H1 (cell line): Measurements from ENCODE around the gene ILDR2. TPM values are rescaled to one million over a fixed set of nuclear protein-coding genes. Genes with fewer than 3 reads are reported as not detected.
A peak's percentile ranks its signal among the peaks of the same experiment; 100 is the strongest.

ENCODE experiments used
- CTCF ChIA-PET: fragments of 300-600 bp; sonication (Branson Sonifier 250); formaldehyde crosslinking; loops from one replicate; lab custom pipeline; 2021; ENCODE audit not compliant: partially characterized antibody; lab: Charles Lee
- POLR2A ChIA-PET: fragments of 300-600 bp; sonication (Branson Sonifier 250); formaldehyde crosslinking; loops from one replicate; lab custom pipeline; 2021; ENCODE audit warnings: inconsistent platforms; ENCODE audit not compliant: partially characterized antibody; lab: Charles Lee
- DNase-seq, 2 experiments: peaks; one replicate each; pipeline versions ENCODE4 v3.0.0 to v3.0.0-alpha.2; 2010 to 2022; ENCODE audit warnings: low spot score in 2 of 2, low read depth in 1 of 2, mixed read lengths in 1 of 2
- FAIRE-seq: peaks from 2 replicates; lab custom pipeline; 2011; peaks lifted over from hg19 to GRCh38; lab: Jason Lieb, UNC
- H2AFZ ChIP-seq: 2 replicates; pipeline ENCODE4 v1.8.1; 2012; ENCODE audit warnings: low read length, inconsistent platforms
- H2AK5ac ChIP-seq: 2 replicates; pipeline ENCODE4 v1.6.1; 2013; ENCODE audit warnings: low read depth, low read length
- H2BK120ac ChIP-seq: replicated peaks from 2 replicates; pipeline ENCODE3; 2013; ENCODE audit warnings: low read depth, low read length, inconsistent platforms
- H2BK12ac ChIP-seq: 2 replicates; pipeline ENCODE4 v1.6.1; 2013; ENCODE audit warnings: low read depth, low read length
- H2BK15ac ChIP-seq: 2 replicates; pipeline ENCODE4 v1.6.1; 2013; ENCODE audit warnings: low read length
- H2BK20ac ChIP-seq: 2 replicates; pipeline ENCODE4 v1.6.1; 2013; ENCODE audit warnings: low read length
- H2BK5ac ChIP-seq: 2 replicates; pipeline ENCODE4 v1.6.1; 2013; ENCODE audit warnings: low read depth, low read length
- H3K14ac ChIP-seq: 2 replicates; pipeline ENCODE4 v1.6.1; 2013; ENCODE audit warnings: inconsistent platforms; ENCODE audit not compliant: insufficient read length
- H3K18ac ChIP-seq: 2 replicates; pipeline ENCODE4 v1.6.1; 2013; ENCODE audit warnings: low read length; ENCODE audit errors: extremely low read depth
- H3K23ac ChIP-seq: 2 replicates; pipeline ENCODE4 v1.6.1; 2013; ENCODE audit warnings: inconsistent platforms; ENCODE audit not compliant: insufficient read length
- H3K23me2 ChIP-seq: 2 replicates; pipeline ENCODE4 v1.6.1; 2013; ENCODE audit warnings: low read depth, low read length
- H3K27ac ChIP-seq: 2 replicates; pipeline ENCODE4 v1.6.1; 2011; ENCODE audit warnings: low read depth, low read length, inconsistent platforms
- H3K27me3 ChIP-seq, 4 experiments: replicated peaks in 1 of 4; 1 replicate in 1 of 4; 2 replicates in 3 of 4; pipeline versions ENCODE4 v1.6.1 to v1.8.1; 2011 to 2013; ENCODE audit warnings: low read length in 3 of 4, mild to moderate bottlenecking in 3 of 4, inconsistent platforms in 2 of 4, mixed read lengths in 2 of 4, moderate library complexity in 1 of 4; ENCODE audit not compliant: control insufficient read depth in 3 of 4, insufficient read depth in 3 of 4; ENCODE audit errors: extremely low read depth in 1 of 4
- H3K36me3 ChIP-seq, 4 experiments: 2 replicates each; pipeline versions ENCODE4 v1.6.1 to v1.8.1; 2011 to 2013; ENCODE audit warnings: mild to moderate bottlenecking in 4 of 4, low read length in 3 of 4, moderate library complexity in 2 of 4, control low read depth in 1 of 4, inconsistent platforms in 1 of 4; ENCODE audit not compliant: insufficient read depth in 4 of 4, control insufficient read depth in 2 of 4
- H3K4ac ChIP-seq: replicated peaks from 2 replicates; pipeline ENCODE3; 2013; ENCODE audit warnings: low read length, low read depth, mixed read lengths, inconsistent platforms; ENCODE audit not compliant: insufficient read length
- H3K4me1 ChIP-seq, 4 experiments: replicated peaks in 1 of 4; 1 replicate in 1 of 4; 2 replicates in 3 of 4; pipeline versions ENCODE4 v1.6.1 to v1.8.1; 2011 to 2013; ENCODE audit warnings: low read length in 3 of 4, inconsistent platforms in 2 of 4, mixed read lengths in 1 of 4; ENCODE audit not compliant: insufficient read depth in 4 of 4, control insufficient read depth in 3 of 4
- H3K4me2 ChIP-seq, 2 experiments: 2 replicates each; pipeline versions ENCODE4 v1.6.1 to v1.8.1; 2011 to 2013; ENCODE audit warnings: low read depth in 2 of 2, low read length in 2 of 2, control low read depth in 1 of 2, inconsistent platforms in 1 of 2, mild to moderate bottlenecking in 1 of 2; ENCODE audit not compliant: insufficient read depth in 1 of 2
- H3K4me3 ChIP-seq, 4 experiments: fragments of 200-600, 300-600 bp in 1 of 4; sonication (generic), shearing (Covaris generic), sonication (Bioruptor Twin) in 1 of 4; 2 replicates each; pipeline versions ENCODE4 v1.5.1 to v1.8.1; 2011 to 2016; ENCODE audit warnings: low read length in 4 of 4, low read depth in 3 of 4, control low read depth in 2 of 4, inconsistent platforms in 2 of 4, mild to moderate bottlenecking in 2 of 4, mixed read lengths in 1 of 4, moderate library complexity in 1 of 4; ENCODE audit not compliant: insufficient read depth in 2 of 4; ENCODE audit errors: extremely low read depth in 1 of 4
- H3K56ac ChIP-seq: replicated peaks from 2 replicates; pipeline ENCODE3; 2013; ENCODE audit warnings: low read depth, mild to moderate bottlenecking, mixed read lengths, low read length, inconsistent platforms; ENCODE audit not compliant: insufficient read length
- H3K79me1 ChIP-seq: 2 replicates; pipeline ENCODE4 v1.6.1; 2013; ENCODE audit warnings: low read depth, low read length, control low read depth
- H3K79me2 ChIP-seq, 2 experiments: 2 replicates each; pipeline versions ENCODE4 v1.6.1 to v1.8.1; 2012 to 2013; ENCODE audit warnings: low read length in 2 of 2, mild to moderate bottlenecking in 2 of 2, inconsistent platforms in 1 of 2; ENCODE audit not compliant: insufficient read depth in 2 of 2, control insufficient read depth in 1 of 2
- H3K9ac ChIP-seq, 4 experiments: replicated peaks in 1 of 4; 1 replicate in 1 of 4; 2 replicates in 3 of 4; pipeline versions ENCODE4 v1.6.1 to v1.8.1; 2011 to 2013; ENCODE audit warnings: low read depth in 3 of 4, low read length in 3 of 4, control low read depth in 2 of 4, mild to moderate bottlenecking in 2 of 4, moderate library complexity in 2 of 4, inconsistent platforms in 1 of 4; ENCODE audit errors: extremely low read depth in 1 of 4
- H3K9me3 ChIP-seq, 2 experiments: 2 replicates each; pipeline versions ENCODE4 v1.6.1 to v1.8.1; 2012 to 2013; ENCODE audit warnings: mild to moderate bottlenecking in 2 of 2, moderate library complexity in 2 of 2, control low read depth in 1 of 2, inconsistent platforms in 1 of 2, low read depth in 1 of 2, low read length in 1 of 2, mixed read lengths in 1 of 2; ENCODE audit not compliant: insufficient read depth in 2 of 2
- H4K20me1 ChIP-seq, 2 experiments: replicated peaks in 1 of 2; 2 replicates each; pipeline versions ENCODE3 to v1.8.1; 2011 to 2013; ENCODE audit warnings: inconsistent platforms in 2 of 2, low read length in 2 of 2, mild to moderate bottlenecking in 1 of 2; ENCODE audit not compliant: insufficient read depth in 2 of 2, control insufficient read depth in 1 of 2
- H4K5ac ChIP-seq: 2 replicates; pipeline ENCODE4 v1.6.1; 2013; ENCODE audit warnings: low read length, low read depth, mixed read lengths, inconsistent platforms; ENCODE audit not compliant: insufficient read length
- H4K8ac ChIP-seq: 2 replicates; pipeline ENCODE4 v1.8.0; 2013; ENCODE audit warnings: mild to moderate bottlenecking, moderate library complexity, low read length, inconsistent platforms; ENCODE audit not compliant: insufficient read depth; ENCODE audit errors: extremely low read depth
- H4K91ac ChIP-seq: replicated peaks from 2 replicates; pipeline ENCODE3; 2013; ENCODE audit warnings: low read length, mixed read lengths, inconsistent platforms; ENCODE audit not compliant: insufficient read length
- ATF3 ChIP-seq: IDR thresholded peaks from 2 replicates; pipeline ENCODE4 v1.6.1; 2011; ENCODE audit warnings: low read depth, mild to moderate bottlenecking, low read length; ENCODE audit not compliant: insufficient read depth
- EZH2 ChIP-seq: fragments of 200-600 bp; sonication (generic); IDR thresholded peaks from 2 replicates; pipeline ENCODE4 v1.7.1; 2012; ENCODE audit warnings: low read depth, mild to moderate bottlenecking, moderate library complexity, low read length, inconsistent platforms; ENCODE audit not compliant: severe bottlenecking
- RFX5 ChIP-seq: IDR thresholded peaks from 2 replicates; pipeline ENCODE4 v1.6.1; 2011; ENCODE audit warnings: low read depth, low read length, improper control_type of control experiment, borderline replicate concordance
- RNF2 ChIP-seq: fragments of 200-900, 300-1000 bp; sonication (generic); IDR thresholded peaks from 2 replicates; pipeline ENCODE4 v1.7.1; 2016; ENCODE audit warnings: borderline replicate concordance, low read depth, mild to moderate bottlenecking, antibody characterized with exemption, low read length; ENCODE audit not compliant: poor library complexity, severe bottlenecking; ENCODE audit errors: missing control alignments
- RXRA ChIP-seq: IDR thresholded peaks from 2 replicates; pipeline ENCODE4 v1.6.1; 2011; ENCODE audit warnings: low read depth, mild to moderate bottlenecking, low read length, moderate library complexity; ENCODE audit not compliant: insufficient read depth
- SIRT6 ChIP-seq: IDR thresholded peaks from one replicate; pipeline ENCODE4 v1.7.1; 2012; ENCODE audit warnings: low read length, inconsistent platforms
- WGBS, 2 experiments: shearing (Covaris generic) in 1 of 2; methylation state at CpG; one replicate each; pipeline versions ENCODE4 v1.1.6 to v1.1.7; 2013 to 2015; ENCODE audit warnings: low lambda C conversion rate in 2 of 2, mixed read lengths in 2 of 2, inconsistent platforms in 1 of 2, low coverage in 1 of 2, missing lambda C conversion rate in 1 of 2; ENCODE audit not compliant: insufficient replicate concordance in 2 of 2, insufficient coverage in 1 of 2, insufficient read length in 1 of 2; ENCODE audit errors: extremely low coverage in 1 of 2, missing lambda C conversion rate in 1 of 2; 5-methylcytosine and 5-hydroxymethylcytosine counted together
- long read RNA-seq, 2 experiments: library from RNA in 1 of 2; library from capped mRNA in 1 of 2; stranded (forward); transcript quantifications; one replicate each; pipeline ENCODE4 v2.0.0, GENCODE V29; 2021; ENCODE audit warnings: inconsistent platforms in 1 of 2
- polyA minus RNA-seq, 3 experiments: library from RNA; depleted of rRNA, polyadenylated mRNA; stranded (reverse); fragments of >200 nt; gene quantifications; 1 replicate in 2 of 3; 2 replicates in 1 of 3; pipeline ENCODE4 v1.2.3, GENCODE V29; 2011
- polyA plus RNA-seq, 7 experiments: library from polyadenylated mRNA; depleted of rRNA in 3 of 7; stranded (reverse) in 5 of 7; unstranded in 2 of 7; fragments of >200 nt in 5 of 7; fragments of 200-250 nt in 2 of 7; gene quantifications; 1 replicate in 5 of 7; 2 replicates in 1 of 7; 4 replicates in 1 of 7; pipeline versions ENCODE4 v1.2.1 to v1.2.3, GENCODE V29; 2011 to 2013; ENCODE audit warnings: missing spikeins in 2 of 7, mixed read lengths in 2 of 7
- total RNA-seq: library from RNA; stranded (reverse); fragmentation: NEBNext Ultra II Directional; extraction: Animal tissue kit (Norgen Biotek cat#: 25700); gene quantifications from 2 replicates; pipeline ENCODE4 v1.2.1, GENCODE V29; 2021

Gene ILDR2
- 0.86 and 1.5 TPM in 2 replicates for total RNA-seq
- 0.55 and 0.85 TPM in 2 replicates for polyA plus RNA-seq (2011; rRNA removed)
- polyA plus RNA-seq (2011; cell fraction: cytosol; rRNA removed), result 0.79 TPM
- polyA plus RNA-seq (2011; cell fraction: nucleus; rRNA removed), result 1.1 TPM
- 0.46 to 1.4 TPM (median 0.49 TPM) in 4 replicates for polyA plus RNA-seq (2012, experiment 1 of 2)
- 0.05 TPM for polyA plus RNA-seq (2012, experiment 2 of 2)
- 0.57 TPM for polyA plus RNA-seq (2013, experiment 1 of 2)
- polyA plus RNA-seq (2013, experiment 2 of 2), result 0.40 TPM
- polyA minus RNA-seq (2011; rRNA and poly(A)+ RNA removed), result 2.4 and 3.9 TPM in 2 replicates
- 0.29 TPM for polyA minus RNA-seq (2011; cell fraction: cytosol; rRNA and poly(A)+ RNA removed)
- polyA minus RNA-seq (2011; cell fraction: nucleus; rRNA and poly(A)+ RNA removed), result 3.4 TPM
- long read RNA-seq, experiment 1, result 0 reads
- long read RNA-seq, experiment 2, result 0 reads

GRCh38 chr1:166975361-166976129 lies at the start of gene ILDR2:
TSS of gene ILDR2 (minus strand) at chr1:166975540. CDS start at chr1:166975268, 272 bp downstream.
- H3K56ac ChIP-seq, result no peak within 1 kb of the TSS
- no peaks in the 10 kb centered on the region for H3K36me3 ChIP-seq
- no peaks in the 10 kb centered on the region for H3K79me2 ChIP-seq
- H3K27ac ChIP-seq, result no peak within 1 kb of the TSS
- peaks cover 8% of the 10 kb centered on the region; the same call in 1 of the 2 replicates for H3K23me2 ChIP-seq
- no peak within 1 kb of the TSS for H4K91ac ChIP-seq
- no peak within 1 kb of the TSS for H3K14ac ChIP-seq
- DNase-seq (peak; percentile 25 to 75), FAIRE-seq (no peak)
- H3K9ac ChIP-seq, result 0 out of 7 replicates have a peak within 1 kb of the TSS, but pooled peaks of 1 of the 4 experiments have one; percentile 27
- H3K27me3 ChIP-seq, result peaks cover 24 to 44% (median 39%) of the 10 kb centered on the region in 4 experiments
- no peak within 1 kb of the TSS for H2BK12ac ChIP-seq
- POLR2A ChIA-PET, result no interaction called here
- H2AK5ac ChIP-seq, result no peak within 1 kb of the TSS
- H3K4me1 ChIP-seq, result peaks cover 0 to 11% (median under 1%) of the 10 kb centered on the region in 4 experiments; a peak in 3 of 7 replicates
- no peak within 1 kb of the TSS for H2BK5ac ChIP-seq
- CTCF ChIA-PET, result interaction anchor here (0.6 to 6.2 kb wide), 3 partner anchors 8 to 106 kb away, joined by 4 to 43 read pairs (median 4); no protein-coding TSS in a partner anchor
- H3K4me2 ChIP-seq, result peak within 1 kb of the TSS; percentile 87 to 91
- peak within 1 kb of the TSS; percentile 49 to 81 (median 58) for H3K4me3 ChIP-seq
- no peak within 1 kb of the TSS for H2BK120ac ChIP-seq
- H3K9me3 ChIP-seq, result no peaks in the 10 kb centered on the region
- H3K79me1 ChIP-seq, result no peaks in the 10 kb centered on the region
- H2AFZ ChIP-seq, result peak within 1 kb of the TSS; percentile 70
- H3K18ac ChIP-seq, result no peak within 1 kb of the TSS
- 1% methylated on average over 63 of the region's 97 CpGs; no CpG with 5 or more reads in 1 of the 2 experiments for WGBS, 2 experiments
- H2BK15ac ChIP-seq, result no peak within 1 kb of the TSS
- H4K20me1 ChIP-seq, result peaks cover 2% of the 10 kb centered on the region in 2 experiments
- H4K5ac ChIP-seq, result no peak within 1 kb of the TSS
- no peak within 1 kb of the TSS for H4K8ac ChIP-seq
- H2BK20ac ChIP-seq, result no peak within 1 kb of the TSS
- no peak within 1 kb of the TSS for H3K4ac ChIP-seq
- H3K23ac ChIP-seq, result no peak within 1 kb of the TSS
- TF ChIP-seq RFX5 (no peak), RNF2 (no peak), ATF3 (no peak), EZH2 (no peak), RXRA (no peak), SIRT6 (no peak)
